ENCODE data around the gene PLAC1. TPM values are rescaled to one million over a fixed set of nuclear protein-coding genes. Genes with fewer than 3 reads are reported as not detected.

The PLAC1 gene
- total RNA-seq, 1 donor from 2014 or later, result 0.20 TPM

DNA sequence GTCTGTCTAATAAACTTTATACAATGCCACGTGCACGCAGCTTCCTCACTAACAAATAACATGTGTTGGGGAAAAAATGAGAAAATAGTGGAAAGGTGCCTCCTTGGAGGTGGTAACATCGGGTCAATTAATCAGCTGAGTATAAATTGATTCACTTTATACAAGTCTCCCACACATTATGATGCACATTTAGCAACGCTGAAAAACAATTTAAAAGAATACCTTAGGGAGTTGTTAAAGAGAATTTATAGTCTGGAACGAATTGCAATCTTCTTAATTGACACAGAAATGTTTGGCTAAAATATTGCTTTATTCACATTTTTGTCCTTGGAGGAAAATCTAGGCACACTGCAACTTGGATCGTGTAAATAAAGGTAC, 114.1 kb downstream of the PLAC1 start:
- DNase-seq (ENCODE audit: low read depth, low spot score), result no peak

DNA sequence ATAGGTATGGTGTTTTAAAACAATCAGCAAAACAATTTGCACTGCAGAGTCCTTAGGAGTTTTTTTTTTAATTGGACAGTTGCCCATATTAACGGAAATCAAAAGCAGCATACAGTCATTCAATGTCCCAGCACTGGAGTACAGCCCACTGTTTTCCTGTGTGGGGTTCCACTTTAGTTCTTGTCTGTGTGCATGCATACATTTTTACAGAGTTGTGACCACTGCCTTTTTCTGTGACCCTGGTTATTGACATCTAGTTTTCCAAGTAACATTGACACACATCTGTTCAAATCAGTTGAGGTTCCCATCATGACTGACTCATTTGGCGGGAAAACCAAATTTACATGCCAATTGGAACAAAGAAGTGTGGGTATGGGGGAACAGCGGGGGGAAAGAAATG, 115.0 kb downstream of the PLAC1 start:
- DNase-seq (ENCODE audit: low read depth, low spot score), result no peak

DNA sequence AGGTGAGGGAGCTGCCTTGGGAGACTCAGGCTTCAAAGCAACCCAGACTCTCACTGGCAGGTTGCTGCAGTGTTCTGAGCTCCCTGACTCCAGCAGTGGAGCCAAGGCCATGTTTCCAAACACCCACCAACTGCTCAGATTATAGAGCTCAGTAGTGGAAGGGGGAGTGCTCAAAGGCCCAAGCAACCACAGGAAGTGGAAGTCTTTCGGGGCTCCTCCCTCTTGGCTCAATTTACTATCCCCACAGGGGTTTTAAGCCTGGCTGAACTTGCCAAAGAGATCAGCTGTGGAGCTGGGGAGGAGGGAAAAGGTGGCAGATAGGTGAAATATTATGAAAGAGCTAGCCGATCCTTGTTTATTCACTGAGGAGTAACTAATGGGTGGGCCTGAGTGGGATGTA, 115.8 kb downstream of the PLAC1 start:
- DNase-seq (ENCODE audit: low read depth, low spot score), result no peak

DNA sequence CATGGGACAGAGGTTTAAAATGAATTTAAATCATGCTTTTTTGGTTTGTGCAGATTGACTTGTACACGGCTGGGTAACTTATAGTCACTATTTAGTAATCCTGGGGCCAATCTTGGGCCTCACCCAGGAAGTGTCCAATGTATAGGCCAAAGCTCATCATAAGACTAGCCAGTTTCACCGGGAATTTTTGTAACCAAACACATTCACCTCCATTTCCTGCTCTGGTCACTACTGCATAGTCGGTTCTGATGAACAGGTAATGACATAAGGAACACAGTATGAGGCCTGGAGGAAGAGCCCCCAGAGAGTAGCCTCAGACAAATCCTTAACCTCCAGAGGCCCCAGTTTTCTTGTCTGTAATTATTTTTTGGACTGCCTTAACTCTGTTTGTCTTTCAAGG, 116.4 kb downstream of the PLAC1 start:
- DNase-seq (ENCODE audit: low read depth, low spot score), result no peak

DNA sequence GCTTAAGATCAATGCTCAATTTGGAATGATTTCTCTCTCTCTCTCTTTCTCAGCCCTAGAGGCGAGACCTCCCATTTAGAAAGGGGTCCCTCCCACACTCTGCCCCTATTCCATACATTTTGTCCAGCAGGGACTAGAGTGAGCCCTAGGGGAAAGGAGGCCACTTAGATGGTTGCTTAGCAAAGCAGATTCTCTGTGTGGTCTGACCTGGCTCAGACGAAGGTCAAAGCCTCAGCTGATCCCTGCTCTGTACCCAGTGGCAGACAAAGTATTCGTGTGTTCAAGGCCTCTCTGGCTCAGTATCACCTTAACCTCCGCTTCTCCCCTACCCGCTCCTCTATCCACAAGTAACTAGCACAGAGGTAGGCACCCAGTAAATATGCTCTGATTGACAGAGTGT, 120.0 kb downstream of the PLAC1 start:
- no peak for DNase-seq (ENCODE audit: low read depth, low spot score)

DNA sequence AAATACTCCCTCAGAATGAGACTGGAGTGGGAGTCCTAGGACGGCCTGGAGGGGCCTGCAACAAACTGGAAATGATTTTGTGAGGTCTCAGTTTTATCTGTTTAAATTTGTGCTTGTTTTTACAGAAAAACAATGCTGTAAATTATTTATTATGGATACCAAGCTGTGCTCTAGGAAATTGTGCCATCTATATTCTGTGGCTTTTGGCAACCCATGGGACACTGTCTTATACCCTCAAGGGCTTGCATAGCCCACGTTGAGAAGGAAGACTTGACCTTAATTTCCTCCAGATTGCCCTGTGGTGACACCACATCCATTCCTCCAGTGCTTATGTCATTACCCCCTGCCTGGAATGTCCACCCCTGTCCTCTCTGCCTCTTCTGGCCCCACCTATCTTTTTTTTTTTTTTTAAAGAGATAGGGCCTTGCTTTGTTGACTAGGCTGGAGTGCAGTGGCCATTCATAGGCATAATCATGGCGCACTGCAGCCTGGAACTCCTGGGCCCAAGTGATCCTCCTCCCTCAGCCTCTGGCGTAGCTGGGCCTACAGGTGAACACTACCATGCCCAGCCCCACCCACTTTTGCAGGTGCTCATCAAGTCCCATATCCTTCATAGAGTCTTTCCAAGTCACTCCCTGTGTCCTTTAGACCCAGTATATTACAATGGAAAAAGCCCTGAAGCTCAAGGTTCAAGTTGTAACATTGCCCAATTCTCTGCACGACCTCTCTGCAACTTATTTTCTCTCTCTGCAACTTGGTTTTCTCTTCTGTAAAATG, 120.9 kb downstream of the PLAC1 start:
- no peak for DNase-seq (ENCODE audit: low read depth, low spot score)

DNA sequence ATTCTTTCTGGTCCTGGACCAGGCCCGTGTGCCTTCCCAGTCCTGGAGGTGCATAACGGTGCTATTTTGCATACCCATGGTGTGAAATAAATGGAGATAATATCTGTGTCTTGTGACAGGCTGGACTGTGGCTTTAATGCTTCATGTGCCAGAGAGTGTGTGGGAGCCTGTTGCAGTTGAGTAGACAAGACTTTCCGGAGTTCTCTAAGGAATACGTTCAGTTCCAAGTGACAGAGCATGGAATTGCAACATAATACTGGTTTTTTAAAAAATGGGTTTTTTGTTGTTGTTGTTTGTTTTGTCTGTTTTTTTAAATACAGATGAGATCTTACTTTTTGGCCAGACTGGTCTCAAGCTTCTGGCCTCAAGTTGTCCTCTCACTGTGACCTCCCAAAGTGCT, 124.3 kb downstream of the PLAC1 start:
- DNase-seq (ENCODE audit: low read depth, low spot score), result no peak

DNA sequence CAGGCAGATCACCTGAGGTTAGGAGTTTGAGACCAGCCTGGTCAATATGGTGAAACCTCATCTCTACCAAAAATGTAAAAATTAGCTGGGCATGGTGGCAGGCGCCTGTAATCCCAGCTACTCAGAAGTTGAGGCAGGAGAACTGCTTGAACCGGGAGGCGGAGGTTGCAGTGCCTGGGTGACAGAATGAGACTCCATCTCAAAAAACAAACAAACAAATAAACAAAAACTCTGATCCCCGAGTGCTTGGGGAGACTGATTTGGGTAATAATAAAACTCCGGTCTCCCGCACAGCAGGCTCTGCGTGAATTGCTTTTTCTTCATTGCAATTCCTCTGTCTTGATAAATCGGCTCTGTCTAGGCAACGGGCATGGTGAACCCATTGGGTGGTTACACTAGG, 124.9 kb downstream of the PLAC1 start:
- DNase-seq (ENCODE audit: low read depth, low spot score), result no peak

DNA sequence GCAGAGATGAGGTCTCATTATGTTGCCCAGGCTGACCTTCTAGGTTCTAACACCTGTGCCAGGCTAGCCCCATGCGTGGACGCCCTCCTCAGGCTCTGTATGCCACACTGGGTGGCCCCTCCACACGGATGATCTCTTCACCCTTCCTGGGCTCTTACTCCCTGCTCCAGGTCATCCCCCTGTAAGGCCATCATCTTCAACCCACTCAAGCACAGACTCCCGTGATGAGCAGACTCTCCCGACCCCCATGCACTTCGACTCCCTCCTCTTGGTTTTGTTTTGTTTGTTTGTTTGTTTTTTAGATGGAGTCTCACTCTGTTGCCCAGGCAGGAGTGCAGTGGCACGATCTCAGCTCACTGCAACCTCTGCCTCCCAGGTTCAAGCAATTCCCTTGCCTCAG, 127.4 kb downstream of the PLAC1 start:
- DNase-seq (ENCODE audit: low read depth, low spot score), result no peak

DNA sequence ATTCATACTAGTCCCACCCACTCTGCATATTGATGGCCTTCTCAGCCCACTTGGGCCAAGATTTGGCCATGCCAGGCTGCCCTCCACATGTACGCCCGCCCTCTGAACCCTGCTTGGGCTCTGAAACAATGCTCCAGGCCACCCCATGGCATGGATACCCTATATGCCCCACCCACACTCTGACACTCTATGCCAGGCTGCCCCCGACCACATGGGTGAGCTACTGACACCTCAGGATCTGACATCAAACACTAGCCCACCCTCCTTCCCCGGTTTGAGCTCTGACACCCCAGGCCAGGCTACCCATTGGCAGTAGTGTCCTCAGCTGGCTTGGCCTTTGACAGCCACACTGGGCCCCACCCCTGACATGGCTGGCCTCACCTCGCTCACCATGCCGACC, 128.8 kb downstream of the PLAC1 start:
- no peak for DNase-seq (ENCODE audit: low read depth, low spot score)

DNA sequence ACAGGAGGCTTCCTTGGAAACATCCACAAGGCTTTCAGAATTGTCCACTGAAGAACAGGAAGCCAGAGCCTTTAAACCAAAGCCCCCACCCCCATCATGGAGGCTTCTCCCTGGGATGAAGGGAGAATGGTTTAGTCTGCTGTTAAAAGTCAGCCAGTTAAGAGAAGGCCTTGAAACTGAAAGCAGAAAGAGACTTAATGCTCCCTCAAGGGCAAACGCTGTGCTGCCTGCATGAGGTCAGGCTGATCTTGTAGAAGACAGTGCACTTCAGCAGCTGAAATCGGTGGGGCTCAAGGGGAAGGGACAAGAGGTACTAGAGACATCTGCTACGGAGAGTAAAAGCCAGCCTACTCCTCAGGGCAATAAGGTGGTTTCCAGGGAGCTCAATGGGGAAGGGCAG, 129.3 kb downstream of the PLAC1 start:
- no peak for DNase-seq (ENCODE audit: low read depth, low spot score)

DNA sequence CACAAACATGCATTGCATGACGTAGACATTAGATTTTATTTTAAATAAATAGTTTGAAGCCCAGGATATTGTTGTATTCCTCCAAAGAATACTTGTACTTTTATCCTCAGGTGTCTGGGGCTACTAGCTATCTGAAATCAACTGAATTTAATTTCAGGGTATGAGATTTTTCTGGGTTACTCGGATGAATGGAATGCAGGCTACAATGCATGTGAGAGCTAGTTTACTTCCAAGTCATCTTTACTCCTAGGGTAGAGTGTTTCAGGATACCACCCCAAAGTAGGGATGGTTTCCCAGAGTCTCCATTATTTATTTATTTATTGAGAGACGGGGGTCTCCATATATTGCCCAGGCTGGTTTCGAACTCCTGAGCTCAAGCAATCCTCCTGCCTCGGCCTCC, 131.9 kb downstream of the PLAC1 start:
- DNase-seq (ENCODE audit: low read depth, low spot score), result no peak

DNA sequence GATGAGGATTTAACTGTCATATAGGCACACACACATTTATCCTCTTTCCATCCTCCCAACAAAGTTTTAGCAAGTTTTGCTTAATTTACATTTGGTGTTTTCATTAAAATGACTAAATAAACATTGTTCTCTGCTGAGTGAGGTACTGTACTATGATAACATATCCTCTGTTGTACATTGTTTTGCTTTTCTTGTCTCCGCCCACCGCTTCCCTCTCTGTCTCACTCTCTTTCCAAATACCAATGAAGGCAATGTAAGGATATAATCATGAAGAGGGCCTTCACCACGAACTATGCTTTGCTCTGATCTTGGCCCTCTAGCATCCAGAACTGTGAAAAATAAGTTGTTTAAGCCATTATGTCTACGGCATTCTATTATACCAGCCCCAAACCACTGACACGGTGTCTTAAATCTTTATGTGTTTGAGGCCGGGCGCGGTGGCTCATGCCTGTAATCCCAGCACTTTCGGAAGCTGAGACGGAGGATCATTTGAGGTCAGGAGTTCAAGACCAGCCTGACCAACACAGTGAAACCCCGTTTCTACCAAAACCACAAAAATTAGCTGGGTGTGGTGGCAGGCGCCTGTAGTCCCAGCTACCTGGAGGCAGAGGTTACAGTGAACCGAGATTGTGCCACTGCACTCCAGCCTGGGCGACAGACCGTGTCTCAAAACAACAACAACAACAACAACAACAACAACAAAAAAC, 133.0 kb downstream of the PLAC1 start:
- DNase-seq (ENCODE audit: low read depth, low spot score), result no peak

DNA sequence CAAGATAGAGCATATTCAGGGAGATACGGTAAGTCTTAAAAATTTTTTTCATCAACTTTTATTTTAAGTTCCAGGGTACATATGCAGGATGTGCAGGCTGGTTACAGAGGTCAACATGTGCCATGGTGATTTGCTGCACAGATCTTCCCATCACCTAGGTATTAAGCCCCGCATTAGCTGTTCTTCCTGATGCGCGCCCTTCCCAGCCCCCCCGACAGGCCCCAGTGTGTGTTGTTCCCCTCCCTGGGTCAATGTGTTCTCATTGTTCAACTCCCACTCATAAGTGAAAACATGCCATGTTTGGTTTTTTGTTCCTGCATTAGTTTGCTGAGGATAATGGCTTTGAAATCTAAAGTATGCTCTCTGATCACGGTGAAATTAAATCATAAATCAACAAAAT, 134.1 kb downstream of the PLAC1 start:
- DNase-seq (ENCODE audit: low read depth, low spot score), result no peak

DNA sequence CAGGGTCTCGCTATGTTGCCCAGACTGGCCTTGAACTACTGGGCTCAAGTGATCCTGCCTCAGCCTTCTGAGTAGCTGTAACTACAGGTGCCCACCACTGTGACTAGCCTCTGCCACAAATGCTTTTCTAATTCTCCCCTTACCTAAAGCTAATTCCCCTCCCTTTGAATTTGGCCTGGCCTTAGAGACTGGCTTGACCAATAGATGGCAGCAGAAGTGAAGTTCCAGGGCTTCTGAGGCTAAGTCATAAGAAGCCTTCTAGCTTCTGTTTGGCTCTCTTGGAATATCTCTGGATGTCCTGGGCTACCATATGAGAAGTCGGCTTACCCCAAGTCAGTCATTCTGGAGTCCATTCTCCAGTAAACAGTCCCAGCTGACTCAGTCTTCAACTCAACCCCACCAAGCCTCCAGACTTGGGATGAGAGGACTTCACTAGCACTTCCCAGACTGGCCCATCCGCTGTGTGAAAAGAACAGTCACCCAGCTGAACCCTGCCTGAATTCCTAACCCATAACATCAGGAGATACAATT, 137.3 kb downstream of the PLAC1 start:
- no peak for DNase-seq (ENCODE audit: low read depth, low spot score)

Other genes starting within 250 kb of the PLAC1 start
- gene HPRT1, start 198.3 kb downstream of the PLAC1 start, total RNA-seq, result 23.5 and 27.5 TPM in 2 replicates
- 8.5 and 10.0 TPM in 2 replicates for gene PABIR2, start 138.7 kb upstream of the PLAC1 start, total RNA-seq

Measured in pulmonary artery endothelial cell (primary cell).